Measurements from ENCODE around the gene TAF5L.

DNA sequence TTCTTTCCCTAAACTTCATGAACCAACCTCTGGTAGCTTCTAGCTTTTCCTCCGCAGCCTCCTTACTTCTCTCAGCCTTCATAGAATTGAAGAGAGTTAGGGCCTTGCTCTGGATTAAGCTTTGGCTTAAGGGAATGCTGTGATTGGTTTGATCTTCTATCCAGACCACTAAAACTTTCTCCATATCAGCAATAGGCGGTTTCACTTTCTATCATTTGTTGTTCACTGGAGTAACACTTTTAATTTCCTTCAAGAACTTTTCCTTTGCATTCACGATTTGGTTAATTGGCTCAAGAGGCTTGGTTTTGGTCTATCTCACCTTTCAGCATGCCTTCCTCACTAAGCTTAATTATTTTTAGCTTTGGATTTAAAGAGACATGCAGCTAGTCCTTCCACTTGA is 5.2 kb upstream of the TAF5L start:
- TF ChIP-seq EZH2phosphoT487 (IDR thresholded peaks at IDR 0.05; ENCODE audit: insufficient read depth, low read depth) (no peak), EZH2 (IDR thresholded peaks at IDR 0.05; ENCODE audit: insufficient read depth, poor library complexity, severe bottlenecking) (no peak)
